Muscle of arm (tissue), 12 donors: ENCODE results near the gene CFAP221. TPM values are rescaled to one million over a fixed set of nuclear protein-coding genes. Genes with fewer than 3 reads are reported as not detected.
"Not testable (repeated sequence)": the region's sequence is repeated elsewhere in the genome, so short reads cannot be mapped to it uniquely, and the experiment has no call there.

Experiments used
- DNase-seq: peaks from one replicate; pipeline ENCODE4 v3.0.0-alpha.2; 2013
- polyA plus RNA-seq, 12 donors: library from polyadenylated mRNA; unstranded; fragments of 120-200 nt; gene quantifications; one replicate each; pipeline ENCODE4 v1.2.1, GENCODE V29; 2013; ENCODE audit not compliant: insufficient read length in 12 of 12

Gene CFAP221
- polyA plus RNA-seq, 12 donors, result 0.32 to 1.2 (median 0.58) TPM; not detected in 2

GRCh38 chr2:119584469-119584868, 40.2 kb downstream of the CFAP221 start:
- no peak for DNase-seq

DNA sequence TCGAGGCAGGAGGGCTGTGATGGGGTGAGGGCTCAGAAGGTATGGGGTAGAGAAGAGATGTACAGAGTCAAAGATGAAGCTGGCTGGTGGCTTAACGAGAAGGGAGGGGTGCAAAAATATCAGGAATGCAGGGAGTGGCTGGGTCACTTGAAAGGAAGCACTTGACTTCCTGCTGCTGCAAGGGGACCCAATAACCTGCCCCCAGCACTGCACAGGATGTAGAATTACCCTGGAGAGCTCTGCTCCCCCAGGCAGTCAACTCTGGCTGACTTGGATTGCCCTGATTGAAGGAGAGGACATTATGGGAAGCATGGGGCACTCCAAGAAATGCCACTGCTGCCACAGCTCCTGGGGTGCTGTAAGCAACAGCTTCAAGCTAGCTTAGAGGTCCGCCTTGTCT, 41.8 kb downstream of the CFAP221 start:
- no peak for DNase-seq

- no peak for DNase-seq
These were observed 46.6 kb downstream of the CFAP221 start for GRCh38 chr2:119590873-119591272.

GRCh38 chr2:119591523-119591922, 47.3 kb downstream of the CFAP221 start:
- DNase-seq, result no peak

DNA sequence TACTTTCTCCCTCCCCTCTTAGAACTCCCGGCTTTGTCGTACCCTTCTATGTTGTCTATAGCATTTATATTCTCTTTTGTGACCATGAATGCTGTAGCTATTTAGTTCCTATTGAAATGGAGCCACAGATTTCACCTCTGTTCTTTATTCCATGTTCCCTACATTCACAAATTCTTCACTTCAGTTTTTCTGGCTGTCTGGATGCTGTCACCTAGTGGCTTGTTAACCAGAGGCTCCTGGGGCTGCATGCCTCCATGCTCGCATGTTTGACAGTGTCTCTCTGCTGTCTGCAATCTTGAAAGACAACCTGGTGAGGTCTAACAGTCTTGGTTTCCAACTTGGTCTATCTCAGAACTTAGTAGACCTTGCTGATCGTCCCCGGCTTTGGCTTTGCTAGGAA, 48.2 kb downstream of the CFAP221 start:
- no peak for DNase-seq

GRCh38 chr2:119596638-119597037, 52.4 kb downstream of the CFAP221 start:
- DNase-seq, result no peak

DNA sequence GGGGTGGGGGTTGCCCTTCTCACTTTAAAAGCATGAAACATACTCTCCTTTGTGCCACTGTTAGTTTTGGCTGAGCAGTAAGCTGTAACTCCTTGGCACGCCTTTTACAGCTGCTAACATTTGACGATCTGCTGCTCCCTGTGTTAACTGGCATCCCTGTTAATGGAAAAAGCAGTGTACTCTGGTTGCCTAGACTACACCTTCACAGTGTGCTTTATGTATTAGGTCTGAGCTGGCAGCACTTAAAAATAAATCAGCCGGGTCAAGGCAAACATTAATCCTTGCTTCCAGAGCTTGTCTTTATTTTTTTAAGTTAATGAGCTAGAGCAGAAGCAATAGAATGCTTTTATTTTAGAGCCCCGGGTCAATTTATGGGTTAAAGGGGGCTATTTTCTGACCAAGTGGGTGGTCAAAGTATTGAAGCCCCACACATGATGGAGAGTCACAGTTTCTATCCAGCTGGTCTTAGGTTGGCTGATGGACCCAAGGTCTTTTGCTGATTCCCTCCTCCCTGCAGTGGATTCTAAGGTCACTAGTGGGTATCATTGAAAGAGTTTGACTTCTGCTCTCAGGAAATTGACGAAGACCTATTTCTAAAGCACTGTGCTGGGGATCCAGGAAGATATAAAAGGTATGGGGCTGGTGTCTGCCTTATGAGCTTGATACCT, 54.5 kb downstream of the CFAP221 start:
- DNase-seq, result peak; percentile 59

DNA sequence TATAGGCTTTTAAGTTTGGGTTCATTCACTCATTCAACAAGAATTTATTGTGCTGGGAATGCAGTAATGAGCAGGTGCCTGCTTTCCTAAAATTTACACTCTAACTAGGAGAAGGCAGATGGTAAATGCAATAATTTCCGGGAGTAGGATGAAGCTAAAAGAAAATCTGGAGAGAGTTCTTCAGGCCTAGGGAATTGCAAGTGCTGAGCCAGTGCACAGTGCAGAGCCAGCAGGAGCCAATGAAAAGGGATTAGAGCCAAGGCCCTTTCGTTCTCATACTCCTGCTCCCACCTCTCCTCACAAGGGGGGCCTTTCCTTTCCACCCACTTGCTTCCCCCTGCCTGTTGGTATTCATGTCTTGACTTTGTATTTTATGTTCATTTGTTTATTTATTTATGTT, 55.1 kb downstream of the CFAP221 start:
- DNase-seq, result no peak

DNA sequence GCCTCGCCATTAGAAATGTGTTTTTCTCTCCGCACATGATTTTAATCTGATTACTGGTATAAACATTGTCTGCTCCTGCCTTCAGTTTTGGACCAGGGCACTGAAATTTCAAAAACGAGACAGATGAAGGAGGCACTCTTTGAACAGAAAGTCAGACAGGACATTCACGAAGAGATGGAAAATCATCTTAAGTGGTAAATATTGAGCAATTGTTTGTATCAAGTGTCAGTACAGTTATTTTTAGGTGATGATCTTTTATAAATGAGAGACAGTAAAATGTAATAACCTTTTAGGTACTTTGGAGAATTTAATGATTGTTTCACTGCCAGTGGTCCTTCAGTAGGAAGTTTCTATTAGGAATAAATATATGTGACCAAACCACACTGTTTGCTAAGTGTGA, 60.8 kb downstream of the CFAP221 start:
- no peak for DNase-seq

GRCh38 chr2:119606674-119607073, 62.4 kb downstream of the CFAP221 start:
- no peak for DNase-seq

DNA sequence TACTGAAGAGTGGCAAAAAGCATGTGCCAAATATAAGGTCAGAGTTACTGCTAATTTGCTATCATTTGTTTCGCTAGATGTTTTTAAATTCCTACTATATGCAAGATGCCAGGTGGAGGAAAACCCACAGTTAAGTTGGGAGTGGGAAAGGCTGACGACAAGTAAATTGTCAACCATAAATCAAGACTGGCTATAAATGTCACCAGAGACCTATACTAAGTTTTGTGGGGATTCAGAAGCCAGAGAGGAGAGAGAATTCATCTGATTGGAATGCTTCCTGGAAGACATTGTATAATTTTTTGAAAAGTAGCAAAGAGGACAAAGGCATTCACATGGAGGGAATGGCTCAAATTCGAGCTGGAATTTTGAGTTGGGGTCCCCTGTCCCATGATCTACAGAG, 64.3 kb downstream of the CFAP221 start:
- DNase-seq, result no peak

DNA sequence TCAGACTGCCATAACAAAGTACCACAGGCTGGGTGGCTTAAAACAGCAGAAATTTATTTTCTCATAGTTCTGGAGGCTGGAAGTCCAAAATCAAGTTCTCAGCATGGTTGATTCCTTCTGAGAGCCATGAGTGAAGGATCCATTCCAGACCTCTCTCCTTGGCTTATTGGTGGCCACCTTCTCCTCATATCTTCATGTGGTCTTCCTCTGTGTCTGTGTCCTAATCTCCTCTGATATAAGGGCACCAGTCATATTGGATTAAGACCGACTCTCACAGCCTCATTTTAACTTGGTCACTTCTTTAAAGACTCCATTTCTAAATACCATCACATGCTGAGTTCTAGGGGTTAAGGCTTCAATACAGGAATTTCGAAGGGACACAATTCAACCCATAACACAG, 65.1 kb downstream of the CFAP221 start:
- no peak for DNase-seq

- DNase-seq, result not testable (repeated sequence)
These were observed 69.9 kb downstream of the CFAP221 start for GRCh38 chr2:119614140-119614539.

DNA sequence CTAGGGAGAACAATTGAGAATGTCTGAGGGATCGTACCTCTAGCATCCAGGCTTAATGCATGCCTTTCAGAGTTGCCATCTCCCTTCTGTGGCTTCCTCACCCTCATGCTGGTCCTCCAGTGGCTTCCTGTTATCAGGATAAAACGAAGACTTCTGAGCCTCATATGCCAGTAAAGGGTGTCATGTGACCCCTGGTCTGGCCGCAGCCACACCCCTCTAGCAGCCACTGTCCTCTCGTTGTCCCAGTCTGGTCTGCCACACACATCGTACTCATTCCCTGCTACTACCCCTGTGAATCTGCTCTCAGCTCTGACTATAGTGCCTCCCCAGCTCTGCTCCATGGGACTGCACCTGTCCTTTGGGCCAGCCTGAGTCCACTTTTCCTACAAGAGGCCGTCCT, 72.2 kb downstream of the CFAP221 start:
- no peak for DNase-seq

GRCh38 chr2:119617455-119617854, 73.2 kb downstream of the CFAP221 start:
- no peak for DNase-seq

DNA sequence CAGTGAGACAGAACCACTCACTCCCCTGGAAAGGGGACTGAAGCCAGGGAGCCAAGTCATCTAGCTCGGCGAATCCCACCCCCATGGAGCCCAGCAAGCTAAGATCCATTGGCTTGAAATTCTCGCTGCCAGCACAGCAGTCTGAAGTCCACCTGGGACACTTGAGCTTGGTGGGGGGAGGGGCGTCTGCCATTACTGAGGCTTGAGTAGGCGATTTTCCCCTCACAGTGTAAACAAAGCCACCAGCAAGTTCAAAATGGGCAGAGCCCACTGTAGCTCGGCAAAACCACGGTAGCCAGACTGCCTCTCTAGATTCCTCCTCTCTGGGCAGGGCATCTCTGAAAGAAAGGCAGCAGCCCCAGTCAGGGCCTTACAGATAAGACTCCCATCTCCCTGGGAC, 74.5 kb downstream of the CFAP221 start:
- not testable (repeated sequence) for DNase-seq

DNA sequence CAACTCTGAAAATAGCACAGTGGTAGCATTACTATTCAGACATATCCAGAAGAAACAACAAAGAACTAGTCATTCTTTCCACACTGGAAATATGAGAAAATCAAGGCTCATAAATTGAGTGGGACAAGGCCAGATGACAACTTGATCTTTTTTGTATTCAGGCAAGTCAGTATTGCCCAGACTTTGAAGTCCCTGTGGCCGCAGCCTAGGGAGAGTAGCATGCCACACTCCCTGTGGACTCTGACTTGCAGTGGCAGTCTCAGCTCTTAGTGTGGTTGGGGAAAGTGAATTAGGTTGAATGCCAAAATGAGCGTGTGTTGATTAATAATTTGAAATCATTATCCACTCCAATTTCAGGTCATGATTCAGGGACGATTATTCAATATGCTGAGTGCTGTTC, 81.0 kb downstream of the CFAP221 start:
- DNase-seq, result no peak

DNA sequence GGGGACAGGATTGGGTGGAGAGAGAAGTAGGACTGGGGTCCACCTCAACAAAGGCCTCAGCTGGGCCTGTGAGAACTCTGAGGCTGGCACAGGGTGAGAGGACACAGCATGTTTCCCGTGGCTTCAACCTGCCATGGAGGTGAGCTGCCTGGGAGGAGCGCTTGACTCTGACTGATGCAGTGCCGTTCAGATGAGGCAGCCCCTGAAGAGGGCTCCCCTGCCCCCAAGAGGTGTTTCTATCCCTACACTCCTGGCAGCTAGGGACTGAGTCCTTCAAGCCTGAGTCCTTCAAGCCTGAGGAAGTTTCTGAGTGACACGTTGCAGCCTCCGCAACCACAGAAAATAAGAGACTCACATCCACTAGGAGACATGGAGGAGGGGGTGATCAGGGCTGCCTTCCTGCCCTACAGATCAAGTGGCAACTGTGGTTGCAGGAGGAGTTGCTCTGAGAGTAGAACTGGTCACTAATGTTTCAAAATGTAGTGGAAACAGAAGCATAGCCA, 85.1 kb downstream of the CFAP221 start:
- no peak for DNase-seq

DNA sequence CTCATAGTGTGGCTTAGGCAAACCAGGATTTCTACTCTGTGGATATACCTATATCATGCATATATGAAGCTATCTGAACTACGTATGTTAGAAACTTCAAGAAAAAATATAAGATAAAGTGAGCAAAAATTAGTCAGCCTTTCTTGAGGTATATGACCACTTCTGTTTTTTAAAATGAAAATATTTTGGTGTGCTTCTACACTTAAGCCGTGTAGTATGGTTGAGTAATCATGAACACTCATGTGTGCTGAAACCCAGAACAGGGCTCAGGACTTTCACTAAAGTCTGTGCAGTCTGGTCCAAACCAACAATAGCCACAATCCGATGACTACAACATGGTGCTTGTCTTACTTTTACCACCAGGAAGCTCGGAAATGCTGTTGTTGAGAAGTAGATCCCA, 85.9 kb downstream of the CFAP221 start:
- no peak for DNase-seq

- no peak for DNase-seq
These were observed 93.1 kb downstream of the CFAP221 start for GRCh38 chr2:119637371-119637770.

GRCh38 chr2:119638246-119638645, 94.0 kb downstream of the CFAP221 start:
- DNase-seq, result no peak

DNA sequence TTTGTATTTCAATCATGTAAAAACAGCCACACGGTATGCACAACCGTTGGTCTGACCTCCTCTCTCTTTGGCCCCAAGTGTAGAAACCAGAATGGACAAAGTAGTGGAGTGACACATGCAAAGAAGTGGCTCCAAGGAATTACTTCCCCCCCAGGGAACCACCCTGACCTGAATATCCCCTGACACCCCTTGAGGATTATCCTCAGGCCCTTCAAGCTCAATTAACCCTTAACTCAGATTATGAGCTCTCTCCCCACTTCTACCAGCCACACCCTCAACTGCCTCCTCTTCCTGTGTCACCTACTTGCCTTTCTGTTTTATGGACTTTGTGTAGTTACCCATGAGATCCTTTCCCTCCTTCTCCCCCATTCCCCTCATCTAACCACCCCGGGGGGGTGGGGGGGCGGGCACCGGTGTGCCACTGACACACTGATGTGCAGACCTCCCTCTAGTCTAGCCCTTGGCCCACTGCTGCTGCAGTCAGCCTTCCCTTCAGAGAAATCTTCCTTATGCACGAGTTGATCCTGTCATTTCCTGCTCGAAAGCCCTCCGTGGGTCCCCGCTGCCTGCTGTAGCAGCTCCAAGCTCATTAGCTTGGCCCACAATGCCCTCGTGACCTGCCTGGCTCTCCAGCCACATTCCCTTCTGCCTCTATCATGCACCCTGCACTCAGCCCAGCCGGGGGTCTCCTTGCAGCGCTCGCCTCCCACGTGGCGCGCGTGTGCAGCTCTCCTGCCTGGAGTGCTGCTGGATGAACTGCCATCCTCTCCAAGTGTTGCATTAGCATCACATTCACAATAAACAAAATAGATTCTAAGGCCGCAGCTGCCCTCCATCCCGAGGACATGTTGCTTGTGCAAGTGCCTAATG, 94.7 kb downstream of the CFAP221 start:
- no peak for DNase-seq

DNA sequence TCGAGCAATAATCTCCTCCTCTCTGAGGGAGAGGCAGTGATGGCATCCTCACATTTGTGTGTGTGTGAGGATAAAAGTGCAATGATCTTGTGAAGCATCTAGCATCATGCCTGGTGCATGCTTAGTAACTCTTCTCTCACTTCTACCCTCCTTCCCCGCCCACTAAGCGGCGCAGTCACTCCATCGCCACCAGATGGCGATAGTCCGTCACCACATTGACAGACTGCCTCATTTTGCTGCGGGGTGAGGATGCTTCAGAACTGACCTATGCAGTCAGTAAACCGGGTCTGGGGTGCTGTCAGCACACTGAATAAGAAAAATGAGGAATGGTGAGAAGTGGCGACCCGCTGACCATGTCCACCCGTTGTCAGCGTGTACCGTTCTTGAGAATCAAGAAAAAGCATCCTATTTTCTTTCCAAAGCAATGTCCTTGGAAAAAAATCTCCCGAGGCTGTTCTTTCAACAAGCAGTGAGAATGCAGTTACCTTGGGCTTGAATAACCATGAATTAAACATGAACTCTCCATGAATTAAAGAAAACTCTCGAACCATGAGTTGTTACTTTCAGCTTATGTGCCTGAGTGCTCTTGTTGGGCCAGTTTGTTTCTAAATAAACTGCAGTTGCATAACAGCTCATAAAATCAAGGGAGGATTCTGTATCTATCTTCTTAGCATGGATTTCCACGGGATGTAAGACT, 97.5 kb downstream of the CFAP221 start:
- peak; percentile 82 for DNase-seq
